Measurements from ENCODE around the gene DNAJB11. TPM values are rescaled to one million over a fixed set of nuclear protein-coding genes. Genes with fewer than 3 reads are reported as not detected.

Gene DNAJB11
- total and polyA plus RNA-seq, 2 donors (not counting 1 experiment from before 2014, with no cell fraction given): 17.9 to 27.7 TPM

GRCh38 chr3:186605561-186606545 lies 35.3 kb downstream of the DNAJB11 start:
- H3K9ac ChIP-seq (ENCODE audit: low read length): no peak overlapping the region
- no peak overlapping the region for H3K4me3 ChIP-seq (ENCODE audit: control extremely low read depth in 1 of 5, extremely low read depth in 1 of 5, insufficient read depth in 1 of 5, low read depth in 2 of 5, low read length in 4 of 5)
- 100% methylated on average over 3 of the region's 5 CpGs for WGBS (ENCODE audit: insufficient coverage)
- no peaks in the 10 kb centered on the region for H3K4me1 ChIP-seq (ENCODE audit: control insufficient read depth in 2 of 2, insufficient read depth in 2 of 2, low read length in 2 of 2)
- H3K36me3 ChIP-seq (replicated peaks in 1 of 2; ENCODE audit: control extremely low read depth in 1 of 2, control insufficient read depth in 1 of 2, extremely low read depth in 1 of 2, insufficient read depth in 2 of 2, low read length in 1 of 2): no peaks in the 10 kb centered on the region
- ATAC-seq (ENCODE audit: low read depth): no peak
- CTCF ChIA-PET: interaction anchor here (0.9 to 4.1 kb wide), 2 partner anchors 9 to 10 kb away, joined by 4 to 19 read pairs; no protein-coding TSS in a partner anchor
- POLR2A ChIA-PET: no interaction called here
- H2AFZ ChIP-seq (ENCODE audit: insufficient read depth, low read depth, low read length, poor library complexity, severe bottlenecking): no peak overlapping the region
- Mint-ChIP-seq H3K27me3 (peaks cover 8% of the 10 kb centered on the region), H3K9me3 (ENCODE audit: insufficient read depth) (no peaks in the 10 kb centered on the region), H3K4me3 (no peak overlapping the region), H3K27ac (no peak overlapping the region), H3K4me1 (no peaks in the 10 kb centered on the region)
- intact Hi-C loops (cut with micrococcal nuclease): no loop called here
- H3K79me2 ChIP-seq (ENCODE audit: control insufficient read depth, insufficient read depth, low read length): no peaks in the 10 kb centered on the region
- no peaks in the 10 kb centered on the region for H3K27me3 ChIP-seq (replicated peaks in 1 of 4; ENCODE audit: control extremely low read depth in 1 of 4, control insufficient read depth in 3 of 4, insufficient read depth in 4 of 4, low read length in 3 of 4)
- no peaks in the 10 kb centered on the region for H3K9me3 ChIP-seq (ENCODE audit: control extremely low read depth in 1 of 3, control insufficient read depth in 2 of 3, insufficient read depth in 1 of 3, low read length in 2 of 3)
- no peak overlapping the region for H3K27ac ChIP-seq (ENCODE audit: low read length in 2 of 2)
- no peak overlapping the region for H3K4me2 ChIP-seq (replicated peaks; ENCODE audit: low read depth, low read length, poor library complexity, severe bottlenecking)
- H4K20me1 ChIP-seq (ENCODE audit: control insufficient read depth, insufficient read depth, low read length, poor library complexity, severe bottlenecking): no peaks in the 10 kb centered on the region
- no peak for TF ChIP-seq EZH2 (IDR thresholded peaks at IDR 0.05; ENCODE audit: borderline replicate concordance, insufficient read depth, low read depth, low read length, poor library complexity, severe bottlenecking)
- TF ChIP-seq, protein P1, sequence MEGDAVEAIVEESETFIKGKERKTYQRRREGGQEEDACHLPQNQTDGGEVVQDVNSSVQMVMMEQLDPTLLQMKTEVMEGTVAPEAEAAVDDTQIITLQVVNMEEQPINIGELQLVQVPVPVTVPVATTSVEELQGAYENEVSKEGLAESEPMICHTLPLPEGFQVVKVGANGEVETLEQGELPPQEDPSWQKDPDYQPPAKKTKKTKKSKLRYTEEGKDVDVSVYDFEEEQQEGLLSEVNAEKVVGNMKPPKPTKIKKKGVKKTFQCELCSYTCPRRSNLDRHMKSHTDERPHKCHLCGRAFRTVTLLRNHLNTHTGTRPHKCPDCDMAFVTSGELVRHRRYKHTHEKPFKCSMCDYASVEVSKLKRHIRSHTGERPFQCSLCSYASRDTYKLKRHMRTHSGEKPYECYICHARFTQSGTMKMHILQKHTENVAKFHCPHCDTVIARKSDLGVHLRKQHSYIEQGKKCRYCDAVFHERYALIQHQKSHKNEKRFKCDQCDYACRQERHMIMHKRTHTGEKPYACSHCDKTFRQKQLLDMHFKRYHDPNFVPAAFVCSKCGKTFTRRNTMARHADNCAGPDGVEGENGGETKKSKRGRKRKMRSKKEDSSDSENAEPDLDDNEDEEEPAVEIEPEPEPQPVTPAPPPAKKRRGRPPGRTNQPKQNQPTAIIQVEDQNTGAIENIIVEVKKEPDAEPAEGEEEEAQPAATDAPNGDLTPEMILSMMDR (IDR thresholded peaks at IDR 0.05): no peak
- DNase-seq: no peak

All from B cell (primary cell).